Keratinocyte (primary cell): Measurements from ENCODE around the gene MRPL50. TPM values are rescaled to one million over a fixed set of nuclear protein-coding genes. Genes with fewer than 3 reads are reported as not detected.
A peak's percentile ranks its signal among the peaks of the same experiment; 100 is the strongest.

ENCODE experiments used
- DNase-seq: peaks from one replicate; pipeline ENCODE4 v3.0.0-alpha.2; 2011; ENCODE audit warnings: low read depth, missing footprints, low spot score
- FAIRE-seq: peaks from 2 replicates; lab custom pipeline; 2011; peaks lifted over from hg19 to GRCh38; lab: Jason Lieb, UNC
- H2AFZ ChIP-seq: 2 replicates; pipeline ENCODE4 v1.6.0; 2012; ENCODE audit warnings: low read length, control low read depth, inconsistent platforms; ENCODE audit not compliant: control insufficient read depth
- H3K27ac ChIP-seq: 2 replicates; pipeline ENCODE4 v1.5.1; 2011; ENCODE audit warnings: low read length; ENCODE audit not compliant: control insufficient read depth, insufficient read depth
- H3K27me3 ChIP-seq: 3 replicates; pipeline ENCODE4 v1.6.0; 2011; ENCODE audit warnings: low read length; ENCODE audit not compliant: control insufficient read depth, insufficient read depth; ENCODE audit errors: extremely low read depth
- H3K36me3 ChIP-seq, 2 experiments: 2 replicates in 1 of 2; 3 replicates in 1 of 2; pipeline ENCODE4 v1.5.1; 2011; ENCODE audit warnings: low read length in 2 of 2, mild to moderate bottlenecking in 1 of 2; ENCODE audit not compliant: control insufficient read depth in 2 of 2, insufficient read depth in 2 of 2; ENCODE audit errors: extremely low read depth in 1 of 2
- H3K4me1 ChIP-seq: 3 replicates; pipeline ENCODE4 v1.5.1; 2011; ENCODE audit warnings: low read length; ENCODE audit not compliant: control insufficient read depth, insufficient read depth; ENCODE audit errors: extremely low read depth
- H3K4me2 ChIP-seq: 3 replicates; pipeline ENCODE4 v1.6.0; 2011; ENCODE audit warnings: low read depth, low read length; ENCODE audit not compliant: control insufficient read depth, insufficient read depth; ENCODE audit errors: extremely low read depth
- H3K4me3 ChIP-seq, 3 experiments: fragments of 200-600 bp in 1 of 3; sonication (generic) in 1 of 3; 2 replicates in 2 of 3; 3 replicates in 1 of 3; pipeline ENCODE4 v1.5.1; 2011 to 2016; ENCODE audit warnings: low read length in 3 of 3, mild to moderate bottlenecking in 3 of 3, control low read depth in 2 of 3, inconsistent platforms in 1 of 3, low read depth in 1 of 3, mixed read lengths in 1 of 3, mixed run types in 1 of 3, moderate library complexity in 1 of 3; ENCODE audit not compliant: control insufficient read depth in 2 of 3, insufficient read depth in 2 of 3; ENCODE audit errors: extremely low read depth in 1 of 3
- H3K79me2 ChIP-seq: 2 replicates; pipeline ENCODE4 v1.6.0; 2012; ENCODE audit warnings: low read length; ENCODE audit not compliant: control insufficient read depth, insufficient read depth
- H3K9ac ChIP-seq: 3 replicates; pipeline ENCODE4 v1.6.0; 2011; ENCODE audit warnings: low read length; ENCODE audit not compliant: control insufficient read depth, insufficient read depth; ENCODE audit errors: extremely low read depth
- H3K9me1 ChIP-seq: 3 replicates; pipeline ENCODE4 v1.6.0; 2011; ENCODE audit warnings: low read length; ENCODE audit not compliant: control insufficient read depth, insufficient read depth; ENCODE audit errors: extremely low read depth
- H3K9me3 ChIP-seq: 2 replicates; pipeline ENCODE4 v1.5.1; 2012; ENCODE audit warnings: low read depth, low read length; ENCODE audit not compliant: control insufficient read depth
- H4K20me1 ChIP-seq: 3 replicates; pipeline ENCODE4 v1.6.0; 2011; ENCODE audit warnings: low read length; ENCODE audit not compliant: control insufficient read depth, insufficient read depth; ENCODE audit errors: extremely low read depth
- CTCF ChIP-seq, 3 experiments: IDR thresholded peaks in 1 of 3; conservative IDR thresholded peaks in 1 of 3; optimal IDR thresholded peaks in 1 of 3; 2 replicates in 2 of 3; 3 replicates in 1 of 3; pipeline versions ENCODE3 to v1.5.1; 2011; ENCODE audit warnings: low read length in 3 of 3, mild to moderate bottlenecking in 3 of 3, moderate library complexity in 2 of 3, control low read depth in 1 of 3, inconsistent platforms in 1 of 3; ENCODE audit not compliant: insufficient read depth in 2 of 3; ENCODE audit errors: extremely low read depth in 1 of 3
- EZH2 ChIP-seq: IDR thresholded peaks from one replicate; pipeline ENCODE4 v1.6.1; 2012; ENCODE audit warnings: inconsistent platforms, mild to moderate bottlenecking, low read length, moderate library complexity
- dilution Hi-C: fragments of 300-500 bp; cut with MboI; formaldehyde crosslinking; loops from one replicate; pipeline ENCODE4 v1.7.0; 2020; ENCODE audit warnings: low sequenced_read_pairs; ENCODE audit not compliant: extremely low pct_ligation_motif_present
- polyA plus RNA-seq, 5 experiments: library from polyadenylated mRNA; depleted of rRNA in 3 of 5; stranded (reverse) in 3 of 5; stranded (forward) in 1 of 5; unstranded in 1 of 5; fragments of >200 nt; gene quantifications; 1 replicate in 1 of 5; 2 replicates in 3 of 5; 3 replicates in 1 of 5; pipeline versions ENCODE4 v1.2.1 to v1.2.3, GENCODE V29; 2011 to 2012; ENCODE audit warnings: missing spikeins in 2 of 5, low read depth in 1 of 5, low replicate concordance in 1 of 5

The MRPL50 gene
- polyA plus RNA-seq, 1 donor (not counting 4 experiments of a cell fraction or from before 2014, with no cell fraction given), result 24.0 TPM

GRCh38 chr9:101400120-101400519, 1.7 kb upstream of the MRPL50 start:
- no peak for TF ChIP-seq EZH2
- TF ChIP-seq CTCF (optimal IDR thresholded peaks at IDR 0.05 in 1 of 3, IDR thresholded peaks at IDR 0.05 in 1 of 3, conservative IDR thresholded peaks at IDR 0.05 in 1 of 3; ENCODE audit: extremely low read depth in 1 of 3, insufficient read depth in 2 of 3, low read length in 3 of 3), result no peak
- no peak overlapping the region for H3K27ac ChIP-seq
- FAIRE-seq, result no peak
- peak overlapping the region in 1 of 3 experiments; percentile 83 for H3K4me3 ChIP-seq
- peak overlapping the region; percentile 98 for H3K4me2 ChIP-seq
- dilution Hi-C loops, result no loop called here
- no peaks in the 10 kb centered on the region for H3K9me1 ChIP-seq
- H4K20me1 ChIP-seq, result no peaks in the 10 kb centered on the region
- H3K9ac ChIP-seq, result no peak overlapping the region
- peaks cover 64% of the 10 kb centered on the region for H3K79me2 ChIP-seq
- peaks cover 19% of the 10 kb centered on the region in 2 experiments for H3K36me3 ChIP-seq
- H3K27me3 ChIP-seq, result no peaks in the 10 kb centered on the region
- no peak overlapping the region for H2AFZ ChIP-seq
- H3K9me3 ChIP-seq, result peaks cover 5% of the 10 kb centered on the region
- no peak for DNase-seq
- H3K4me1 ChIP-seq, result peaks cover 10% of the 10 kb centered on the region

- Histone ChIP-seq H3K27me3 (no peaks in the 10 kb centered on the region), H3K9ac (peak overlapping the region; percentile 98), H3K4me2 (peak overlapping the region; percentile 98), H3K79me2 (peaks cover 69% of the 10 kb centered on the region), H3K36me3 (peaks cover 13 to 19% of the 10 kb centered on the region in 2 experiments), H3K9me1 (no peaks in the 10 kb centered on the region), H3K4me1 (peaks cover 10% of the 10 kb centered on the region), H3K4me3 (peak overlapping the region; percentile 79 to 85 (median 83)), H3K9me3 (peaks cover 2% of the 10 kb centered on the region), H2AFZ (no peak overlapping the region), H4K20me1 (no peaks in the 10 kb centered on the region), H3K27ac (peak overlapping the region; percentile 76)
- dilution Hi-C loops, result no loop called here
- TF ChIP-seq EZH2 (no peak), CTCF (optimal IDR thresholded peaks at IDR 0.05 in 1 of 3, IDR thresholded peaks at IDR 0.05 in 1 of 3, conservative IDR thresholded peaks at IDR 0.05 in 1 of 3; ENCODE audit: extremely low read depth in 1 of 3, insufficient read depth in 2 of 3, low read length in 3 of 3) (no peak)
- no peak for FAIRE-seq
- no peak for DNase-seq
Observed at GRCh38 chr9:101399643-101399970, 1.2 kb upstream of the MRPL50 start.
